22Rv1 (cell line): Measurements from ENCODE around the gene RPS6KC1.

Experiments used
- ZFX ChIP-seq: fragments of 450-650 bp; IDR thresholded peaks from 2 replicates; pipeline ENCODE4 v1.6.1; 2017; ENCODE audit warnings: antibody characterized with exemption, borderline replicate concordance
- TF ChIP-seq, protein P1 (sequence below): fragments of 450-650 bp; IDR thresholded peaks from 2 replicates; pipeline ENCODE4 v1.5.1; 2017; ENCODE audit warnings: mild to moderate bottlenecking

- TF ChIP-seq, protein P1, sequence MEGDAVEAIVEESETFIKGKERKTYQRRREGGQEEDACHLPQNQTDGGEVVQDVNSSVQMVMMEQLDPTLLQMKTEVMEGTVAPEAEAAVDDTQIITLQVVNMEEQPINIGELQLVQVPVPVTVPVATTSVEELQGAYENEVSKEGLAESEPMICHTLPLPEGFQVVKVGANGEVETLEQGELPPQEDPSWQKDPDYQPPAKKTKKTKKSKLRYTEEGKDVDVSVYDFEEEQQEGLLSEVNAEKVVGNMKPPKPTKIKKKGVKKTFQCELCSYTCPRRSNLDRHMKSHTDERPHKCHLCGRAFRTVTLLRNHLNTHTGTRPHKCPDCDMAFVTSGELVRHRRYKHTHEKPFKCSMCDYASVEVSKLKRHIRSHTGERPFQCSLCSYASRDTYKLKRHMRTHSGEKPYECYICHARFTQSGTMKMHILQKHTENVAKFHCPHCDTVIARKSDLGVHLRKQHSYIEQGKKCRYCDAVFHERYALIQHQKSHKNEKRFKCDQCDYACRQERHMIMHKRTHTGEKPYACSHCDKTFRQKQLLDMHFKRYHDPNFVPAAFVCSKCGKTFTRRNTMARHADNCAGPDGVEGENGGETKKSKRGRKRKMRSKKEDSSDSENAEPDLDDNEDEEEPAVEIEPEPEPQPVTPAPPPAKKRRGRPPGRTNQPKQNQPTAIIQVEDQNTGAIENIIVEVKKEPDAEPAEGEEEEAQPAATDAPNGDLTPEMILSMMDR: no peak
- no peak for TF ChIP-seq ZFX
Measured at GRCh38 chr1:213065800-213066199, 14.8 kb downstream of the RPS6KC1 start.
